ENCODE results near the gene LRRIQ3. TPM values are rescaled to one million over a fixed set of nuclear protein-coding genes. Genes with fewer than 3 reads are reported as not detected.
"Not testable (repeated sequence)": the region's sequence is repeated elsewhere in the genome, so short reads cannot be mapped to it uniquely, and the experiment has no call there.

LRRIQ3 gene
- total RNA-seq, 2 donors from 2014 or later, result 0.68 to 5.7 TPM

DNA sequence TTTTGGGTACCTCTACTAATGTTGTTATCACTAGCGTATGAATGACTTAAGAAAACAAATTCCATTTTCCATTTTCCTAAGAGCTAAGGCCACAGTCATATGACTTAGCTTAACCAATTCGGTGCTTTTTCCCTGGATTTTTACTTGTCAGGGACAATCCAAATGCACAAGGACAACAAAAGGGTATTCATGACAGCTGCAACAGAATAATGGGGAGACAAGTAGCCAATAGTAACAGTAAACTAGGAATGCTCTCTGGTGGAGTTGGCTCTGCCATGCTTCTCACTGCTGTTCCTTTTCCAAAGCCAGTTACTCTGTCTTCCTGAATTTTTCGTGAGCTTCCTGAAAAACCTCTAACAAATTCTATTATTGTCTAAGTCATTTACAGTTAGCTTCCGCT is 52.9 kb downstream of the LRRIQ3 start:
- H3K27ac ChIP-seq, result no peak overlapping the region
- no peak for DNase-seq (ENCODE audit: low spot score)
- no peak overlapping the region for H3K4me3 ChIP-seq
- TF ChIP-seq POLR2A (IDR thresholded peaks at IDR 0.05) (no peak), POLR2AphosphoS5 (IDR thresholded peaks at IDR 0.05) (no peak)
- TF ChIP-seq, protein P1, sequence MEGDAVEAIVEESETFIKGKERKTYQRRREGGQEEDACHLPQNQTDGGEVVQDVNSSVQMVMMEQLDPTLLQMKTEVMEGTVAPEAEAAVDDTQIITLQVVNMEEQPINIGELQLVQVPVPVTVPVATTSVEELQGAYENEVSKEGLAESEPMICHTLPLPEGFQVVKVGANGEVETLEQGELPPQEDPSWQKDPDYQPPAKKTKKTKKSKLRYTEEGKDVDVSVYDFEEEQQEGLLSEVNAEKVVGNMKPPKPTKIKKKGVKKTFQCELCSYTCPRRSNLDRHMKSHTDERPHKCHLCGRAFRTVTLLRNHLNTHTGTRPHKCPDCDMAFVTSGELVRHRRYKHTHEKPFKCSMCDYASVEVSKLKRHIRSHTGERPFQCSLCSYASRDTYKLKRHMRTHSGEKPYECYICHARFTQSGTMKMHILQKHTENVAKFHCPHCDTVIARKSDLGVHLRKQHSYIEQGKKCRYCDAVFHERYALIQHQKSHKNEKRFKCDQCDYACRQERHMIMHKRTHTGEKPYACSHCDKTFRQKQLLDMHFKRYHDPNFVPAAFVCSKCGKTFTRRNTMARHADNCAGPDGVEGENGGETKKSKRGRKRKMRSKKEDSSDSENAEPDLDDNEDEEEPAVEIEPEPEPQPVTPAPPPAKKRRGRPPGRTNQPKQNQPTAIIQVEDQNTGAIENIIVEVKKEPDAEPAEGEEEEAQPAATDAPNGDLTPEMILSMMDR (IDR thresholded peaks at IDR 0.05), result no peak
- H3K9me3 ChIP-seq, result no peaks in the 10 kb centered on the region
- WGBS, result 88% methylated on average over 4 of the region's 4 CpGs
- H3K36me3 ChIP-seq, result no peaks in the 10 kb centered on the region
- no peaks in the 10 kb centered on the region for H3K4me1 ChIP-seq (replicated peaks)
- H3K27me3 ChIP-seq (replicated peaks; ENCODE audit: insufficient read depth), result no peaks in the 10 kb centered on the region
- intact Hi-C loops (cut with DNase I), result no loop called here

DNA sequence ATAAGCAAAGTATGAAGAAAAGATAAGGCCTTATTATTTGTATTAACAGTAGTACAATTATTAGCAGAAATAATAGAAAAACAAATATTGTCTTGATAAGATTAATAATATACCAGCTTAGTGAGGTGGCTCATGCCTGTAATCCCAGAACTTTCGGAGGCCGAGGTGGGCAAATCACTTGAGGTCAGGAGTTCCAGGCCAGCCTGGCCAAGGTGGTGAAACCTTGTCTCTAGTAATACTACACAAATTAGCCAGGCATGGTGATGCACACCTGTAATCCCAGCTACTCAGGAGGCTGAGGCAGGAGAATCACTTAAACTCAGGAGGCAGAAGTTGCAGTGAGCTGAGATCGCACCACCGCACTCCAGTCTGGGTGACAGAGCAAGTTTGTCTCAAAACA is 80.6 kb downstream of the LRRIQ3 start:
- WGBS, result 94% methylated on average over 4 of the region's 4 CpGs
- intact Hi-C loops (cut with DNase I); H3K27ac ChIP-seq; H3K4me3 ChIP-seq; H3K36me3 ChIP-seq; H3K4me1 ChIP-seq (replicated peaks); H3K27me3 ChIP-seq (replicated peaks; ENCODE audit: insufficient read depth); DNase-seq (ENCODE audit: low spot score); H3K9me3 ChIP-seq: not testable (repeated sequence)

DNA sequence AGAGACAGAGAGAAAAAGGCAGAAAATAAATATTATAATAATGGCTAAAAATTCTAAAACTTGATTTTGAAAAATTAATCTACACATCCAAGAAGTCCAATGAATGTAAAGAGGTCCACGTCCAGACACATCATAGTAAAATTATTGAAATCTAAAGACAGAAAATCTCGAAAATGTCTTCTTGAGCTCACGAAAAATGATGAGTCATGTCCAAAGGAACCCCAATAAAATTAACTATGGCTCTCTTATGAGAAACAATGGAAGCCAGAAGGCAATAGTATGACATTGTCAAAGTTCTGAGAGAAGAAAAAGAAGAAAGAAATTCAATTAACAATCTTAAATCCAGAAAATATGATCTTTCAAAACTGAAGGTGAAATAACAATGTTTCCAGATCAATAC is 84.6 kb downstream of the LRRIQ3 start:
- TF ChIP-seq POLR2A (IDR thresholded peaks at IDR 0.05) (no peak), POLR2AphosphoS5 (IDR thresholded peaks at IDR 0.05) (no peak)
- TF ChIP-seq, protein P1 (IDR thresholded peaks at IDR 0.05), result no peak
- Histone ChIP-seq H3K9me3 (no peaks in the 10 kb centered on the region), H3K4me1 (replicated peaks) (no peaks in the 10 kb centered on the region), H3K4me3 (no peak overlapping the region), H3K36me3 (no peaks in the 10 kb centered on the region), H3K27me3 (replicated peaks; ENCODE audit: insufficient read depth) (no peaks in the 10 kb centered on the region), H3K27ac (no peak overlapping the region)
- intact Hi-C loops (cut with DNase I), result no loop called here
- no peak for DNase-seq (ENCODE audit: low spot score)
- 70% methylated on average over 3 of the region's 3 CpGs for WGBS

DNA sequence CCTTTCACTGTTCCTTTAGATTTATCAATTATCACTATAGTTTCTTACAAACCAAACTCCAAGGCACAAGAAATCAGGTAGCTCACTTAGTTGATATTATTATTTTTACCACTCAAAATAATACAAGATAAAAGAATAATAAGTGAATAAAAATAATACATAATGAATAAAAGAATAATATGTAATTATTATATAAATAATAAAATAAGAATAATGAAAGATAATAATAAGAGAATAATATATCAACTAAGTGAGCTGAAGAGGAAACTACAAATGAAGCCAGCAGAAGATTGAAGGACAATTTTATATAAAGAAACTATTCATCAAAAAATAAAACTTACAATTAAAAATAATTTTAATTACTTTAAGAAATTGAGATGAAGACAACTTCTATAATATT is 90.6 kb downstream of the LRRIQ3 start:
- Histone ChIP-seq H3K4me3 (no peak overlapping the region), H3K9me3 (no peaks in the 10 kb centered on the region), H3K27ac (no peak overlapping the region), H3K36me3 (no peaks in the 10 kb centered on the region), H3K27me3 (replicated peaks; ENCODE audit: insufficient read depth) (no peaks in the 10 kb centered on the region), H3K4me1 (replicated peaks) (no peaks in the 10 kb centered on the region)
- intact Hi-C loops (cut with DNase I), result no loop called here
- no peak for TF ChIP-seq POLR2AphosphoS5 (IDR thresholded peaks at IDR 0.05)
- TF ChIP-seq, protein P1 (IDR thresholded peaks at IDR 0.05), result no peak
- no peak for TF ChIP-seq POLR2A (IDR thresholded peaks at IDR 0.05)
- DNase-seq (ENCODE audit: low spot score), result no peak

DNA sequence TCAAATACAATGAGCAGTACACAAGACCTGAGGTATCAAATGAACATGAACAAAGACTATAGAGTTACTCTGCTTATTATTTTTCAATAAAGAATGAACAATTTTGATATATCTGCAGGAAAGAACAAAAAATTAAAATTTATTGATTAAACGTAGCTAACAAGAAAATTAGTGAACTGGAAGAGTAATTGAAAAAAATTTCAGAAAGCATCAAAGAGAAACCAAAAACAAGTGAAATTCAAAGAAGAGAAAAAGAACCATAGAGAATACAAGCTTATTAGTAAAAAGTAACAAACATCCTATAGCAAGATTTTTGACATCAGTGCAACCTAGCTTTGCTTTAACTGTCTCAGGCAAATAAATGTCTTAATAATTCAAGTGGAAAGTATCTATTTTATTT is 106.6 kb downstream of the LRRIQ3 start:
- TF ChIP-seq, protein P1 (IDR thresholded peaks at IDR 0.05), result no peak
- TF ChIP-seq POLR2AphosphoS5 (IDR thresholded peaks at IDR 0.05), result no peak
- TF ChIP-seq POLR2A (IDR thresholded peaks at IDR 0.05), result no peak
- DNase-seq (ENCODE audit: low spot score), result no peak
- H3K27ac ChIP-seq, result no peak overlapping the region
- H3K4me3 ChIP-seq, result no peak overlapping the region
- no peaks in the 10 kb centered on the region for H3K4me1 ChIP-seq (replicated peaks)
- H3K27me3 ChIP-seq (replicated peaks; ENCODE audit: insufficient read depth), result no peaks in the 10 kb centered on the region
- no peaks in the 10 kb centered on the region for H3K36me3 ChIP-seq
- 84% methylated on average over 1 of the region's 1 CpG for WGBS
- intact Hi-C loops (cut with DNase I), result no loop called here
- no peaks in the 10 kb centered on the region for H3K9me3 ChIP-seq
